ENCODE data around the gene SLC8A2. TPM values are rescaled to one million over a fixed set of nuclear protein-coding genes. Genes with fewer than 3 reads are reported as not detected.

Gene SLC8A2
- total RNA-seq, 1 donor from 2014 or later, result 0.23 TPM

- no peaks in the 10 kb centered on the region for H3K4me1 ChIP-seq
- peak within 1 kb of the TSS; percentile 33 for H3K4me3 ChIP-seq
- no peak for DNase-seq
- no peak for TF ChIP-seq CTCF (IDR thresholded peaks at IDR 0.05)
- ATAC-seq, result no peak
- peaks cover 59% of the 10 kb centered on the region for H3K27me3 ChIP-seq
- no peaks in the 10 kb centered on the region for H3K9me3 ChIP-seq
- intact Hi-C loops (cut with DNase I), result no loop called here
- H3K27ac ChIP-seq, result no peak within 1 kb of the TSS
- H3K36me3 ChIP-seq, result no peaks in the 10 kb centered on the region
Observed at GRCh38 chr19:47419030-47419783, 52.5 kb downstream of the SLC8A2 start, which contains the start of gene MEIS3. Gene MEIS3, minus strand, starts transcription at chr19:47419527. Its CDS starts 446 bp downstream, at chr19:47419081.

GRCh38 chr19:47418692-47419029, 53.0 kb downstream of the SLC8A2 start:
- peaks cover 54% of the 10 kb centered on the region for H3K27me3 ChIP-seq

GRCh38 chr19:47417746-47418691, 53.7 kb downstream of the SLC8A2 start:
- no peak for TF ChIP-seq CTCF (IDR thresholded peaks at IDR 0.05)
- Histone ChIP-seq H3K27ac (no peak overlapping the region), H3K27me3 (peaks cover 49% of the 10 kb centered on the region), H3K4me1 (no peaks in the 10 kb centered on the region), H3K36me3 (no peaks in the 10 kb centered on the region), H3K9me3 (no peaks in the 10 kb centered on the region), H3K4me3 (no peak overlapping the region)
- DNase-seq, result peak; percentile 58
- intact Hi-C loops (cut with DNase I), result no loop called here
- ATAC-seq, result no peak

More at GRCh38 chr19:47418692-47419029, 53.0 kb downstream of the SLC8A2 start:
- Histone ChIP-seq H3K9me3 (no peaks in the 10 kb centered on the region), H3K36me3 (no peaks in the 10 kb centered on the region), H3K27ac (no peak overlapping the region), H3K4me3 (peak overlapping the region; percentile 33), H3K4me1 (no peaks in the 10 kb centered on the region)
- no peak for TF ChIP-seq CTCF (IDR thresholded peaks at IDR 0.05)
- DNase-seq (no peak), ATAC-seq (no peak)
- intact Hi-C loops (cut with DNase I), result no loop called here

GRCh38 chr19:47417107-47417745, 54.5 kb downstream of the SLC8A2 start:
- Histone ChIP-seq H3K9me3 (no peaks in the 10 kb centered on the region), H3K36me3 (no peaks in the 10 kb centered on the region), H3K4me3 (no peak overlapping the region), H3K27ac (no peak overlapping the region), H3K4me1 (no peaks in the 10 kb centered on the region), H3K27me3 (peaks cover 41% of the 10 kb centered on the region)
- no peak for TF ChIP-seq CTCF (IDR thresholded peaks at IDR 0.05)
- intact Hi-C loops (cut with DNase I), result no loop called here
- no peak for DNase-seq
- ATAC-seq, result no peak

GRCh38 chr19:47416643-47416985, 55.1 kb downstream of the SLC8A2 start:
- no peak for ATAC-seq
- Histone ChIP-seq H3K27ac (no peak overlapping the region), H3K36me3 (no peaks in the 10 kb centered on the region), H3K4me1 (no peaks in the 10 kb centered on the region), H3K4me3 (no peak overlapping the region), H3K27me3 (peaks cover 35% of the 10 kb centered on the region), H3K9me3 (no peaks in the 10 kb centered on the region)
- intact Hi-C loops (cut with DNase I), result no loop called here
- no peak for TF ChIP-seq CTCF (IDR thresholded peaks at IDR 0.05)
- DNase-seq, result no peak

Data from upper lobe of right lung (tissue), 1 donor.